Inflammatory macrophage treated with lipopolysaccharide for 1 hour (primary cell): ENCODE measurements around the gene FAM25A.
"Not testable (repeated sequence)": the region's sequence is repeated elsewhere in the genome, so short reads cannot be mapped to it uniquely, and the experiment has no call there.

Experiments used
- DNase-seq, 2 donors: peaks; one replicate each; pipeline ENCODE4 v3.0.0-alpha.2; 2020 to 2022

FAM25A gene

GRCh38 chr10:87014986-87015716 is 4.9 kb upstream of the FAM25A start:
- not testable (repeated sequence) for DNase-seq

GRCh38 chr10:87018127-87018526 is 2.0 kb upstream of the FAM25A start:
- DNase-seq = not testable (repeated sequence)

- not testable (repeated sequence) for DNase-seq
Observed at GRCh38 chr10:87019066-87019465, 1.0 kb upstream of the FAM25A start.

GRCh38 chr10:87019504-87019903 is 590 bp upstream of the FAM25A start:
- DNase-seq = not testable (repeated sequence)

GRCh38 chr10:87025285-87025958 is 5.3 kb downstream of the FAM25A start:
- DNase-seq = peak; percentile 31 to 52

- DNase-seq = not testable (repeated sequence)
Observed at GRCh38 chr10:87026747-87027508, 6.8 kb downstream of the FAM25A start.

GRCh38 chr10:87030419-87030818 is 10.3 kb downstream of the FAM25A start:
- DNase-seq = not testable (repeated sequence)

- DNase-seq = no peak
Observed at GRCh38 chr10:87030912-87031635, 11.0 kb downstream of the FAM25A start.

- DNase-seq = no peak
Observed at GRCh38 chr10:87036623-87037022, 16.5 kb downstream of the FAM25A start.

GRCh38 chr10:87038286-87038717 is 18.2 kb downstream of the FAM25A start:
- no peak for DNase-seq

- DNase-seq = no peak
Observed at GRCh38 chr10:87038786-87039185, 18.7 kb downstream of the FAM25A start.

GRCh38 chr10:87043579-87043978 is 23.5 kb downstream of the FAM25A start:
- DNase-seq = not testable (repeated sequence)

- no peak for DNase-seq
Observed at GRCh38 chr10:87045434-87045938, 25.4 kb downstream of the FAM25A start.

GRCh38 chr10:87053111-87053510 is 33.0 kb downstream of the FAM25A start:
- DNase-seq = no peak

GRCh38 chr10:87053577-87054181 is 33.6 kb downstream of the FAM25A start:
- no peak for DNase-seq

- DNase-seq = peak; percentile 76 to 77
Observed at GRCh38 chr10:87054373-87055295, 34.5 kb downstream of the FAM25A start.

- no peak for DNase-seq
Observed at GRCh38 chr10:87058171-87058570, 38.1 kb downstream of the FAM25A start.

- no peak for DNase-seq
Observed at GRCh38 chr10:87059401-87059800, 39.3 kb downstream of the FAM25A start.

- DNase-seq = no peak
Observed at GRCh38 chr10:87060280-87060928, 40.3 kb downstream of the FAM25A start.

GRCh38 chr10:87064651-87065050 is 44.6 kb downstream of the FAM25A start:
- DNase-seq = no peak
